Kidney (tissue), 14 donors: ENCODE results near the gene CNKSR1. TPM values are rescaled to one million over a fixed set of nuclear protein-coding genes. Genes with fewer than 3 reads are reported as not detected.

ENCODE experiments used
- DNase-seq, 5 donors: peaks; one replicate each; pipeline ENCODE4 v3.0.0-alpha.2; 2013 to 2020
- FAIRE-seq: peaks from 2 replicates; lab custom pipeline; 2012; peaks lifted over from hg19 to GRCh38; lab: Jason Lieb, UNC
- H3K27ac ChIP-seq, 2 donors: one replicate each; pipeline ENCODE4 v1.7.0; 2013; ENCODE audit warnings: low read depth in 2 of 2, low read length in 2 of 2, inconsistent platforms in 1 of 2
- H3K27me3 ChIP-seq: one replicate; pipeline ENCODE4 v1.7.1; 2013; ENCODE audit warnings: low read length, inconsistent platforms; ENCODE audit not compliant: control insufficient read depth, insufficient read depth
- H3K36me3 ChIP-seq, 3 donors: one replicate each; pipeline versions ENCODE4 v1.7.0 to v1.7.1; 2013; ENCODE audit warnings: low read length in 3 of 3, control low read depth in 1 of 3, inconsistent platforms in 1 of 3; ENCODE audit not compliant: insufficient read depth in 3 of 3, control insufficient read depth in 2 of 3
- H3K4me1 ChIP-seq, 3 donors: one replicate each; pipeline versions ENCODE4 v1.7.0 to v1.7.1; 2013; ENCODE audit warnings: low read length in 3 of 3, inconsistent platforms in 1 of 3, low read depth in 1 of 3; ENCODE audit not compliant: control insufficient read depth in 2 of 3, insufficient read depth in 2 of 3
- H3K4me3 ChIP-seq, 3 donors: one replicate each; pipeline versions ENCODE4 v1.7.0 to v1.8.1; 2013; ENCODE audit warnings: low read length in 3 of 3, control low read depth in 1 of 3, inconsistent platforms in 1 of 3
- H3K9ac ChIP-seq, 3 donors: one replicate each; pipeline versions ENCODE4 v1.7.0 to v1.7.1; 2013; ENCODE audit warnings: low read length in 3 of 3, control low read depth in 1 of 3, inconsistent platforms in 1 of 3
- H3K9me3 ChIP-seq, 3 donors: one replicate each; pipeline versions ENCODE4 v1.7.0 to v1.7.1; 2013; ENCODE audit warnings: low read length in 3 of 3, control low read depth in 1 of 3, inconsistent platforms in 1 of 3; ENCODE audit not compliant: control insufficient read depth in 2 of 3, insufficient read depth in 1 of 3
- intact Hi-C: fragments of 100-400 bp; cut with DNase I; formaldehyde crosslinking; loops from one replicate; pipeline ENCODE4 v1.11.1; 2022
- polyA plus RNA-seq: library from polyadenylated mRNA; stranded (reverse); fragments of 350-450 nt; fragmentation: Illumina TruSeq; extraction: RNeasy Lipid Tissue Mini Kit (QIAGEN cat#74804); gene quantifications from one replicate; pipeline ENCODE4 v1.2.3, GENCODE V29; 2014; ENCODE audit warnings: low read depth, low replicate concordance; ENCODE audit not compliant: insufficient read depth
- total RNA-seq: library from RNA; stranded (reverse); fragmentation: NEBNext Ultra II Directional; extraction: Animal tissue kit (Norgen Biotek cat#: 25700); gene quantifications from one replicate; pipeline ENCODE4 v1.2.1, GENCODE V29; 2021
- TF ChIP-seq, protein P1 (sequence below): IDR thresholded peaks from 3 replicates; pipeline ENCODE4 v1.5.1; 2012; ENCODE audit warnings: mild to moderate bottlenecking, moderate library complexity, borderline replicate concordance; ENCODE audit not compliant: insufficient read depth; ENCODE audit errors: extremely low read depth
- donor health status: control.
- donor health status: control.
- donor health status: control.
- donor health status: control.
- donor health status: control.
- donor health status: DM: yes; HTN: yes; CAD: no.
- donor health status: Normal renal cell carcinoma (clear cell type).

CNKSR1 gene
- total and polyA plus RNA-seq, 2 donors from 2014 or later = 8.8 to 19.7 TPM

GRCh38 chr1:26180010-26180506 is 2.8 kb downstream of the CNKSR1 start:
- Histone ChIP-seq H3K9ac (no peak overlapping the region), H3K27ac (no peak overlapping the region)
- TF ChIP-seq, protein P1, sequence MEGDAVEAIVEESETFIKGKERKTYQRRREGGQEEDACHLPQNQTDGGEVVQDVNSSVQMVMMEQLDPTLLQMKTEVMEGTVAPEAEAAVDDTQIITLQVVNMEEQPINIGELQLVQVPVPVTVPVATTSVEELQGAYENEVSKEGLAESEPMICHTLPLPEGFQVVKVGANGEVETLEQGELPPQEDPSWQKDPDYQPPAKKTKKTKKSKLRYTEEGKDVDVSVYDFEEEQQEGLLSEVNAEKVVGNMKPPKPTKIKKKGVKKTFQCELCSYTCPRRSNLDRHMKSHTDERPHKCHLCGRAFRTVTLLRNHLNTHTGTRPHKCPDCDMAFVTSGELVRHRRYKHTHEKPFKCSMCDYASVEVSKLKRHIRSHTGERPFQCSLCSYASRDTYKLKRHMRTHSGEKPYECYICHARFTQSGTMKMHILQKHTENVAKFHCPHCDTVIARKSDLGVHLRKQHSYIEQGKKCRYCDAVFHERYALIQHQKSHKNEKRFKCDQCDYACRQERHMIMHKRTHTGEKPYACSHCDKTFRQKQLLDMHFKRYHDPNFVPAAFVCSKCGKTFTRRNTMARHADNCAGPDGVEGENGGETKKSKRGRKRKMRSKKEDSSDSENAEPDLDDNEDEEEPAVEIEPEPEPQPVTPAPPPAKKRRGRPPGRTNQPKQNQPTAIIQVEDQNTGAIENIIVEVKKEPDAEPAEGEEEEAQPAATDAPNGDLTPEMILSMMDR = no peak

DNA sequence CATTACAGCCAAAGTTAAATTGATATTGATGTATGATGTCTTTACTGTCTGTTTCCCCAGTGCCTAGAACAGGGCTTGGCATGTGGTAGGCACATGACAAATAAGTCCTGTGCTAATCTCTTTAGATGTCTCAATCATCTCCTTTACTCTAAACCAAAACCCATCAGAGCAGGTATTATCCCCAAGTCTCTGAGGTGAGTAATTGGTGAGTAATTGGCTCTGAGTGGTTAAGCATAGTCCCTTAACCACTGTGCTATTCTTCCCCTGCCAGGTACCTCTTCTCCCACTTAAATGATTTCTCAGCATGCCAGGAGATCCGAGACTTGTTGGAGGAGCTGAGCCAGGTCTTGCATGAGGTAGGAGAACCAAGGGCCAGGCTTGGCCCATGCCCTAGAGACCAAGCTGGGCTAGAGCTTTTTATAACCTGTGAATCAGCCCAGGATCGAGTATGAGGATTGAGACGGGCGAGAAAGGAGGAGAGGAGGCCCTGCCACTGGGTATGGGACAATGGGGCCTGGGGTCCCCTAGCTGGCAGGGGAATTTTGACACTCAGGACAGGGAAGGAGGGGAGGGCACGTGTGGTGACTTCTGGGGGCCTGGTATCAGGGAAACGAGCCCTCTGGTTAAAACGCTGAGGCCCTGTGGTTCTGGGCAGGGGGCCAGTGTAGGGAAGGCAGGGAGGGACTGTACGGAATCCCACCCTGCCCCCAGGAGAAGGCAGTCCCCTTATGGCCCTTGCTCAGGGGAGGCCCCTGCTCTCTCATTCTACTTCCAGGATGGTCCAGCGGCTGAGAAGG is 4.5 kb downstream of the CNKSR1 start:
- intact Hi-C loops = no loop called here
- Histone ChIP-seq H3K9me3 (no peaks in the 10 kb centered on the region), H3K36me3 (no peaks in the 10 kb centered on the region), H3K27ac (no peak overlapping the region), H3K4me3 (no peak overlapping the region), H3K4me1 (peaks cover 0 to 2% (median 0%) of the 10 kb centered on the region in 3 donors), H3K9ac (no peak overlapping the region), H3K27me3 (no peaks in the 10 kb centered on the region)
- TF ChIP-seq, protein P1 = no peak
- DNase-seq (no peak), FAIRE-seq (no peak)

More at GRCh38 chr1:26180010-26180506, 2.8 kb downstream of the CNKSR1 start:
- Histone ChIP-seq H3K27me3 (no peaks in the 10 kb centered on the region), H3K4me3 (no peak overlapping the region), H3K4me1 (peaks cover 0 to 2% (median 0%) of the 10 kb centered on the region in 3 donors), H3K9me3 (no peaks in the 10 kb centered on the region), H3K36me3 (no peaks in the 10 kb centered on the region)
- intact Hi-C loops = no loop called here
- FAIRE-seq (no peak), DNase-seq (no peak)

DNA sequence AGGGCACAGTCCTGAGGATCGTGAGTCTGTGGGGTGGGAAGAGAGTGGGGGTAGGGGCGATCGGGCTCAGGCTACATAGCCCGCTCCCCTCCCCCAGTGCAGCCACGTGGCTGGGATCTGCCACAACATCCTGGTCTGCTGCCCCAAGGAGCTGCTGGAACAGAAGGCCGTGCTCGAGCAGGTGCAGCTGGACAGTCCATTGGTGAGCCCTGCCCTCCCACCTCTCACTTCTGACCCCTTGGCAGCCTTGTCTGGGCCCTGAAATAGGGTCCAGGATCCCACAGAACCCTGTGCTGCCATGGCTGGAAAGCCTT is 5.0 kb downstream of the CNKSR1 start:
- H3K36me3 ChIP-seq = no peaks in the 10 kb centered on the region
- no peak overlapping the region for H3K9ac ChIP-seq
- H3K4me3 ChIP-seq = no peak overlapping the region
- FAIRE-seq (no peak), DNase-seq (no peak)
- intact Hi-C loops = no loop called here
- no peak overlapping the region for H3K27ac ChIP-seq
- no peaks in the 10 kb centered on the region for H3K27me3 ChIP-seq
- no peaks in the 10 kb centered on the region for H3K9me3 ChIP-seq
- peaks cover 0 to 2% (median 0%) of the 10 kb centered on the region in 3 donors for H3K4me1 ChIP-seq
- TF ChIP-seq, protein P1 = no peak
